PFSK-1 (cell line): ENCODE measurements around the gene THBS4.

Experiments used
- FOXP2 ChIP-seq: optimal IDR thresholded peaks from 2 replicates; pipeline ENCODE3; 2011; ENCODE audit warnings: borderline replicate concordance, control low read depth, inconsistent platforms; ENCODE audit not compliant: insufficient read depth; ENCODE audit errors: extremely low read length, extremely low read depth
- POLR2AphosphoS5 ChIP-seq: IDR thresholded peaks from 2 replicates; pipeline ENCODE4 v1.6.1; 2012; ENCODE audit warnings: low read depth, mild to moderate bottlenecking, control low read depth, low read length, moderate library complexity

DNA sequence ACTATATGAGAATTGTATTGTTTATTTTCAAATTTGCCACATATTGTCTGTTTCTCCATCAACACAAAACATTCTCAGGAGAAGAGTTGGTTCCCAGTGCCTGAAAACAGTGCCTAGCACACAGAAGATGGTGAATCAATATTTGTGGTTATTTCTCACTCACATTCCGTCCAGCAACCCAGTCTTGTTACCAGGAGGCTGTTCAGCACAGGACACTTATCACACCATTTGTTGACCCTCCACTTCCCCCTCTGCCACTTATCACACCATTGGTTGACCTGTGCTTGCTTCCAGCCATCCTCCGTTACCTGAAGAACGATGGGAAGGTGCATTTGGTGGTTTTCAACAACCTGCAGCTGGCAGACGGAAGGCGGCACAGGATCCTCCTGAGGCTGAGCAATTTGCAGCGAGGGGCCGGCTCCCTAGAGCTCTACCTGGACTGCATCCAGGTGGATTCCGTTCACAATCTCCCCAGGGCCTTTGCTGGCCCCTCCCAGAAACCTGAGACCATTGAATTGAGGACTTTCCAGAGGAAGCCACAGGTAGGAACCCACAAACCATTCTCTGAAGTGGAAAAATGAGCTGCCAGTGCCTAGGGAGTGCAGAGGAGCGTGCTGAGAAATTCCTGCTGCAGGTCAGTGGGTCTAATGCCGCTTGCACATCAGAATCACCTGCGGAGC is 20.5 kb downstream of the THBS4 start:
- no peak for TF ChIP-seq POLR2AphosphoS5
- no peak for TF ChIP-seq FOXP2
